Muscle layer of colon (tissue), 2 donors: ENCODE measurements around the gene NPAS3.

ENCODE experiments used
- H3K27ac ChIP-seq: one replicate; pipeline ENCODE4 v1.7.0; 2013; ENCODE audit warnings: low read depth, mild to moderate bottlenecking, low read length, moderate library complexity
- H3K27me3 ChIP-seq, 2 donors: one replicate each; pipeline ENCODE4 v1.7.0; 2013; ENCODE audit warnings: low read length in 2 of 2, mild to moderate bottlenecking in 2 of 2; ENCODE audit not compliant: insufficient read depth in 2 of 2, control insufficient read depth in 1 of 2
- H3K36me3 ChIP-seq: one replicate; pipeline ENCODE4 v1.7.0; 2013; ENCODE audit warnings: mild to moderate bottlenecking, low read length; ENCODE audit not compliant: insufficient read depth
- H3K4me1 ChIP-seq: one replicate; pipeline ENCODE4 v1.7.0; 2013; ENCODE audit warnings: mild to moderate bottlenecking, low read length; ENCODE audit not compliant: insufficient read depth
- H3K4me3 ChIP-seq, 2 donors: one replicate each; pipeline ENCODE4 v1.7.0; 2013; ENCODE audit warnings: low read length in 2 of 2, low read depth in 1 of 2, mild to moderate bottlenecking in 1 of 2, moderate library complexity in 1 of 2
- H3K9ac ChIP-seq: one replicate; pipeline ENCODE4 v1.7.0; 2013; ENCODE audit warnings: low read length
- H3K9me3 ChIP-seq: one replicate; pipeline ENCODE4 v1.7.0; 2013; ENCODE audit warnings: mild to moderate bottlenecking, low read length
- donor health status: abdominal sarcoma.
- donor health status: Adenocarcinoma of cecum.

The NPAS3 gene

DNA sequence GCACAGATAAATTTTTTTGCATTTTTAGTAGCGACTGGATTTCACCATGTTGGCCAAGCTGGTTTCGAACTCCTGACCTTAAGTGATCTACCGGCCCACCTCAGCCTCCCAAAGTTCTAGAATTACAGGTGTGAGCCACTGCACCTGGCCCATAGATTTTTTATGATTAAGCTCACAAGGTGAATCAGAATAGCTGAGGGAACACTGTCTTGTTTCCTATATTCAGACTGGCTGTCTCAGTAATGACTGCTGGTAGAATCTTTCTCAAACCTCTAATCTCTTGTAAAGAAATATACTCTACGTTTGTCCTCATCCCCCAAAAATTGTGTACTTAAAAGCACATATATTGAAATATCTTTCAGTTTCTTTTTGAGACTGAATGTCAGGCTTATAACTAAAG, 650.1 kb downstream of the NPAS3 start:
- Histone ChIP-seq H3K27me3 (no peaks in the 10 kb centered on the region), H3K4me1 (no peaks in the 10 kb centered on the region), H3K4me3 (no peak overlapping the region), H3K9me3 (no peaks in the 10 kb centered on the region), H3K36me3 (no peaks in the 10 kb centered on the region), H3K27ac (no peak overlapping the region), H3K9ac (no peak overlapping the region)

DNA sequence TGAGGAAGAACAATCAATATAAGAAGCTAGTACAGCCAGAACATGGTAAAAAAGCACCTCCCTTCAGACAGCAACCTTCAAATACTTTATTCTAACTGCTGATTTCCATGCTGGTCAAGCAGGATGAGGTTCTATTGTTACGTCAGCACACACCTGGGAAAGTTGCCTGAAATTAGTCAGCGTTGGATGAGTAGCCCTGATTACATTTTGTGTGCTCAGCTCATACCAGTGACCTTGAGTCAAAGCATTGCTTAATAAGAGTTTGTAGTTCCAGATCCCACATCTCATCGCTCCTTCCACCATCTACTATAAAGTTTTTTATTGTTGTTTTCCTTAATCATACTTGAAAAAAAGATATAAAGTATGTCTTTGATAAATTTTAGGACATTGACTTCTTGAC, 650.7 kb downstream of the NPAS3 start:
- no peaks in the 10 kb centered on the region for H3K27me3 ChIP-seq
- H3K4me3 ChIP-seq, result no peak overlapping the region
- H3K9ac ChIP-seq, result no peak overlapping the region
- H3K4me1 ChIP-seq, result no peaks in the 10 kb centered on the region
- H3K36me3 ChIP-seq, result no peaks in the 10 kb centered on the region
- no peaks in the 10 kb centered on the region for H3K9me3 ChIP-seq
- H3K27ac ChIP-seq, result no peak overlapping the region

DNA sequence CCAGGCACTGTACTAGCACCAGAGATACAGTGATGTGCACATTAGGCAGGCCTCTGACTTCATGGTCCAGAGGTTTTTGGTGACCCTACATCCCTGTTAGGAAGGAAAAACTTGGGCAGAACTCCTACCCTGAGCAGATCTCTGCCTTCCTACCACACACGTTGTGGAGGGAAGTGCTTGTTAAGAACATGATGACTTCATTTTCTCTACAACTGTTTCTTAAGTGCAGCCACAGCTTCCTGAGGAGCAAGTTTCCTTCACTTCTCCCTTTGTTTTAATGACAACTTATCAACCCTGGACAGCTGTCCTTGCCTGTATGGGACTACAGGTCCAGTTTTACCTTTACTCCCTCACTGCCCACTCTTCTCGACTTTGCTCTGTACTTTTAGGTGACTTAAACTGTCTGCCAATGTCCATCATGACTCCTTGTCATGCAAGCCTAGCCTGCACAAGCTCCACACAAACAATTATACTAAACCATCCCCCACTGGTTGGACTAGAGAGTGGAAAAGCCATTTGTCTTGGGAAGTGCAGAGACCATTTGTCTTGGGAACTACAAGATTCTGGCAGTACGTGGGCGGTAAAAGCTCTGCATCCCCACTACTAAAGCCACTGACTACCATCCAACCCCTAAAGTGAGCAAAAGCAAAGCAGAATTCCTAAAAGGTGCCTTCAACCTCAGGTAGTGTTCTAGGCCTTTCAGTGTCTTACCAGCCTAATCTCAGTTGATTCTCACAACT, 652.4 kb downstream of the NPAS3 start:
- Histone ChIP-seq H3K4me3 (no peak overlapping the region), H3K27ac (no peak overlapping the region), H3K9ac (no peak overlapping the region), H3K9me3 (no peaks in the 10 kb centered on the region), H3K4me1 (no peaks in the 10 kb centered on the region), H3K27me3 (no peaks in the 10 kb centered on the region), H3K36me3 (no peaks in the 10 kb centered on the region)

DNA sequence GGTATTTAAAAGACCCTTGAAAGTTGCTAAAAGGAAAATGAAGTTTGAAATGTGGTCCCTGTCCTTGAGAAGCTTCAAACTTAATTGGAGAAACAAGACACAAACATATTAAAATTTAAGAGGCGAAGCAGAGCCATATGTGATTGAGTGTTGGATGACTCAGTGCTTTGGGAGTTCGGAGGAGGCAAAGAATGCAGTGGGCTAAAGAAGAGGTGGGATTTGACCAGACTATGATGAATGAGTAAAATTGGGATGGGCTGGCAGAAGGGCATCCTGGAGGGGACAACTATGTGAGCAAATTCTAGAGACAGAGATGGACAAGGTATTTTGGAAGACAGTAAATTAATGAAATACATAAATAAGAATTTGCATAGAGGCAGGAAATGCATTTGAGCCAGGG, 653.6 kb downstream of the NPAS3 start:
- H3K27me3 ChIP-seq, result no peaks in the 10 kb centered on the region
- H3K4me3 ChIP-seq, result no peak overlapping the region
- no peak overlapping the region for H3K27ac ChIP-seq
- H3K36me3 ChIP-seq, result no peaks in the 10 kb centered on the region
- H3K4me1 ChIP-seq, result no peaks in the 10 kb centered on the region
- no peaks in the 10 kb centered on the region for H3K9me3 ChIP-seq
- H3K9ac ChIP-seq, result no peak overlapping the region

DNA sequence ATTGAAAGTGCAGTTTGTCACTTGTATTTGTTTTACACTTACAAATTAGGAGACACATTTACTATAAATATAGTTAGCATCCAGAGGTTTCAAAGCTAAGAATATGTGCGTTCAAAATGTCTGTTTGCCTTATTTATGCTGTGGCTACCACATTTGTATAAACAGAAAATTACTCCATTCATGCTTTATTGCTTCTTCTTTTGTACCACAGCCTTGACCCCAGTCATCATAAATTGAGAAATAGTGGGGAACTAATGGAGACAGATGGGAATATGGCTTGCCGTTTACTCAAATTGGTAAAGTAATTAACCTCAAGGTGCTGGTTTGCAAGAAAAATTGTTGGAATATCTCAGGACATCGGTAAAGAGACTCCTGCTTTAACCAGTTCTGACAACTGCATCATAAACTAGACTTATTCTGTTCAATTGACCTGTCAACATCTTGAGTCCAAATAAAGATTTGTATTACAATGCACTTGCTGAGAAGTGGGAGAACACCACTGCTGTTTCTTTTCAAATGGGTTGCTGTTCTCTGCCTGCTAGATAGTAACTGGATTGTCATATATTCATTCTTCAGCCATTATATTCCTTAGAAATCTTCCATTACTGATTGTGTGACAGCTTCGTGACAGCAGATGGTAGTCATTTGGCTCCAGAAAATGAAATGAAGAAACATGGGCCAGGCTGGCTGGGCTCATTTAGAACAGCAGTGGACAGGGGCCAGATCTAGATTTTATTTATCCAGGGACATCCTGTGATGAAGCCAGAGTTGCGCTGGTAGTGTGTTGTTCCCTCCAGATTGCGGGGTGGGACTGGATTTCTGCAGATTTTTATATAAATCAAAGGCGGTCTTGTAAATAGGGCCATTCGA, 657.8 kb downstream of the NPAS3 start:
- Histone ChIP-seq H3K27me3 (no peaks in the 10 kb centered on the region), H3K9ac (no peak overlapping the region), H3K4me3 (no peak overlapping the region), H3K36me3 (no peaks in the 10 kb centered on the region), H3K27ac (no peak overlapping the region), H3K4me1 (no peaks in the 10 kb centered on the region), H3K9me3 (no peaks in the 10 kb centered on the region)

DNA sequence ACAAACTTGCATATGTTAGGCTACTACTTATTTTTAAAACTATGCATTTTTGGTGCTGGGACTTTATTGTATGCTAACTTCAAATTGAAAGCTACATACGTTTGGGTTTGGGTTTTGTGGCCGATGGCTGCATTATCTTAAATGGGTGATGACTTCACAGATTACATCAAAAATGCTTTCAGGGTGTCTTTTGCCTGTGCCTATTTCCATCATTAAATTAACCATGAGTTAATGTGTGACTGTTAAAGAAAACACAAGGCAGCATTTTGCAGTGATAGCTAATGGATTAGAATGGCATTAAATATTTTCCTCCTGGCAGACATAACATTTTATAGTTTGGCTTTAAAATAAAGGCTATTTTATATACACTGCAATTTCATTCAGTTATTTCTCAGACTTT, 659.9 kb downstream of the NPAS3 start:
- no peaks in the 10 kb centered on the region for H3K27me3 ChIP-seq
- no peak overlapping the region for H3K4me3 ChIP-seq
- no peaks in the 10 kb centered on the region for H3K4me1 ChIP-seq
- H3K9ac ChIP-seq, result no peak overlapping the region
- no peaks in the 10 kb centered on the region for H3K36me3 ChIP-seq
- no peaks in the 10 kb centered on the region for H3K9me3 ChIP-seq
- no peak overlapping the region for H3K27ac ChIP-seq

DNA sequence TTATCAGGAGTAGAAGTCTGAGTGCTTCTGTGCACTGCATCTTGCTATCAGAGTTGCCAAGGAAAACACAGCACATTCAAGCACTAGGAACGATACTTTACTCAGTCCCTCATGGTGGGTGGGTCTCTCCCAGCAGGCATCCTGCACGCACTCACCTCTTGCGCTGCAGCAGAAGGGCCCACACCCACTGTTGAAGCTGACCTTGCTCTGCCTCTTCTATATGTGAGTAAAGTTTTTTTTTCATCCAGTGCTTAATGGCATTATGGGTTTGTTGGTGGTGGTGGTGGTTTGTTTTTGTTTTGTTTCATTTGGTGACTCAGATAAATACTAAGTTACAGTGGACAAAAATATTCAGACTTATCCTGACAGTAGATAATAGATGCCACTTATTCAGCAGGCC, 663.7 kb downstream of the NPAS3 start:
- no peak overlapping the region for H3K27ac ChIP-seq
- H3K9me3 ChIP-seq, result no peaks in the 10 kb centered on the region
- H3K27me3 ChIP-seq, result no peaks in the 10 kb centered on the region
- H3K36me3 ChIP-seq, result no peaks in the 10 kb centered on the region
- no peak overlapping the region for H3K9ac ChIP-seq
- no peak overlapping the region for H3K4me3 ChIP-seq
- H3K4me1 ChIP-seq, result no peaks in the 10 kb centered on the region

DNA sequence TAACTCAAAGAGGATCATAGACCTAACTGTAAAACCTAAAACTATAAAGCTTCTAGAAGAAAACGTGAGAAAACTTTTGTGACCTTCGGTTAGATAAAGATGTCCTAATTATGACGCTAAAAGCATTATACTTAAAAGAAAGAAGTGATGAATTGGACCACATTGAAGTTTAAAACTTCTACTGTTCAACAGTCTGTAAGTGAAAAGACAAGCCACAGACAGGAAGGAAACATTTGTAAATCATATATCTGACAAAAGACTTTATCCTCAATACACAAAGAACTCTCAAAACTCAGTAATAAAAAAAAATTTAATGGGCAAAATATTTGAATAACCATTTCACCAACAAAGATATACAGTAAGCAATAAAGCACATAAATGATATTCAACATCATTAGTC, 667.9 kb downstream of the NPAS3 start:
- no peak overlapping the region for H3K27ac ChIP-seq
- no peak overlapping the region for H3K4me3 ChIP-seq
- H3K27me3 ChIP-seq, result no peaks in the 10 kb centered on the region
- no peaks in the 10 kb centered on the region for H3K4me1 ChIP-seq
- H3K36me3 ChIP-seq, result no peaks in the 10 kb centered on the region
- no peak overlapping the region for H3K9ac ChIP-seq
- H3K9me3 ChIP-seq, result no peaks in the 10 kb centered on the region

DNA sequence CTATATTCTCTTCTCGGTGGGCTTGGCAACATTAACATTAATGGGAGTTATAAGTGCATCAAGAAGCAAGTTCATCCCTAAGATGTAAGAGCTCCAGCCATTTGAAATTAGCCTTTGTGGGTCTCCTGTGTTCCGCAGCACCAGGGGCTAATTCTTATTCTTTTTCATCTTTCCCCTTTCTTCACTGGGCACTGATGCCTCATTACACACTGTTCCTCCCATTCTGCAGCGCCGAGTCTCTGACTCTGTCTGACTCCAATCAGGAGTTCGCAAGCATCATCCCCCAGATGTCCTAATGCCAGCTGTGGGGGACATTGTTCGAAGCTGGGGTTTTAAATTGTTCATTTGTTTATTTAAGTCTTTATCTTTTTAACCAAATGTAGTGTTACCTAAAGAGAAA, 670.9 kb downstream of the NPAS3 start:
- Histone ChIP-seq H3K36me3 (no peaks in the 10 kb centered on the region), H3K9me3 (no peaks in the 10 kb centered on the region), H3K4me3 (no peak overlapping the region), H3K27me3 (no peaks in the 10 kb centered on the region), H3K4me1 (no peaks in the 10 kb centered on the region), H3K27ac (no peak overlapping the region), H3K9ac (no peak overlapping the region)

DNA sequence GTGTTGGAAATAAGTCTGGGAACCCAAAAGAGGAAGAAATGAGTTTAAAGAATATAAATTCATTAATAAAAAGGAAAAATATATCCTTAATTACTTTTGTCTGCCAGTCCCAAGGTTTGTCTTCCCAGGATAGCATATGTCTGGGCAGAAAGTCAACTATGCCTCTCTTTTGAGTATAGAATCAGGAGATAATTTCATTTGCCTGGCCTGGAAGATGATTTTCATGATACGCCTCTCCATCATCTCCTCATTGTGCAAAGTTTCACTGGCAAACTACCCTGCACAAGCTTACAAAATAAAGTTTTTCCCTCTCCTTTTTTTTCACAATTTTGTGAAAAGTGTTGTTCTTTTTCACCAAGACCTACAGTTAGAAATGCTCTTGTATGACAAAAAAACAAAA, 671.4 kb downstream of the NPAS3 start:
- Histone ChIP-seq H3K27ac (no peak overlapping the region), H3K9ac (no peak overlapping the region), H3K4me3 (no peak overlapping the region), H3K36me3 (no peaks in the 10 kb centered on the region), H3K4me1 (no peaks in the 10 kb centered on the region), H3K27me3 (no peaks in the 10 kb centered on the region), H3K9me3 (no peaks in the 10 kb centered on the region)

DNA sequence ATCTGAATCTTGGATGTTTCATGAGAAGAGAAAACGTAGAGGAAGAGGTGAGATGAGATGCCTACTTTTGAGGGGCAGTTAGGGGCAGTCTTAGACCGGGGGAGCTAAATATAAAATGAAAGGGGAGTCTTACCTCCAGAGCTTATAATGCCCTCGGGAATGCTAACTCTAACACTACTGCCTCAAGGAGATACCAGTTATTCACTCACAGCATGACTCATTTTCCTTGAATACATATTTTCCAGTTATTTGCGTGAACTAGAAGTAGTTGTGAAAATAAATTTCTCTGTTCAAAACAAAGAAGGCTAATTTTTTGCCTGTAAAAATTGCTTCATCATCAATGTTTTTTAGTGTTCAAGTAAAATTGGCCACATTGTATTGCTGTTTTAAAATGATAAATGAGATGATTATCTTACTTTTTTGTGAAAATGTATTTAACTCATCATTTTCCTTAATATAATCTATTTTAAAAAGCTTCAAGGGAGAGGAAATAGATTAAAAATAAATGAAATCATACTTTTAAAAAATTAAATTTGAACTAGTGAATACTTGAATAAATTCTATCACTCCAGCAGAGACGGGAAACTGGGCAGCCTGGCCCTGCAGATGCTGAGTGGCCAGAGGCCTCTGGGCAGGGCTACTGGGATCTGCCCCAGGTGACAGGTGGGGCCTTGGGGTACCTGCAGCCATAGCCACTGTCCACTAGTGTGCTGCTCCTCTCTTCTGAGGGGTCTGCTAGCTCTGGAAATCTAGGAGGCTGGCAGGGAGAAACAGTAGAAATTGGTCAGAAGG, 672.9 kb downstream of the NPAS3 start:
- Histone ChIP-seq H3K9ac (no peak overlapping the region), H3K9me3 (no peaks in the 10 kb centered on the region), H3K27ac (no peak overlapping the region), H3K4me1 (no peaks in the 10 kb centered on the region), H3K36me3 (no peaks in the 10 kb centered on the region), H3K4me3 (no peak overlapping the region), H3K27me3 (no peaks in the 10 kb centered on the region)
